Endothelial cell of umbilical vein (primary cell): ENCODE results near the gene SCAPER. TPM values are rescaled to one million over a fixed set of nuclear protein-coding genes. Genes with fewer than 3 reads are reported as not detected.
"Not testable (repeated sequence)": the region's sequence is repeated elsewhere in the genome, so short reads cannot be mapped to it uniquely, and the experiment has no call there.

Source experiments
- BruUV-seq: library from RNA; stranded (reverse); fragments of 400-500 nt; replicated peaks from 2 replicates; lab custom pipeline; 2021; lab: Mats Ljungman, UMichigan
- CTCF ChIA-PET: fragments of 300-600, 350-600 bp; sonication (Branson Sonifier 250); formaldehyde crosslinking; loops from one replicate; lab custom pipeline; 2021; ENCODE audit warnings: antibody characterized with exemption, inconsistent platforms; lab: Charles Lee
- POLR2A ChIA-PET: fragments of 300-600, 350-600 bp; sonication (Branson Sonifier 250); formaldehyde crosslinking; loops from one replicate; lab custom pipeline; 2021; ENCODE audit warnings: antibody characterized with exemption, inconsistent platforms; lab: Charles Lee
- DNase-seq: peaks from one replicate; pipeline ENCODE4 v3.0.0-alpha.2; 2011; ENCODE audit warnings: low read depth, low spot score
- FAIRE-seq: peaks from 2 replicates; lab custom pipeline; 2011; peaks lifted over from hg19 to GRCh38; lab: Jason Lieb, UNC
- H2AFZ ChIP-seq: 2 replicates; pipeline ENCODE4 v1.6.0; 2012; ENCODE audit warnings: low read depth, low read length, control low read depth, inconsistent platforms
- H3K27ac ChIP-seq: 2 replicates; pipeline ENCODE4 v1.5.1; 2011; ENCODE audit warnings: low read depth, mild to moderate bottlenecking, control low read depth, low read length, moderate library complexity; ENCODE audit not compliant: insufficient read depth
- H3K27me3 ChIP-seq, 2 experiments: 2 replicates each; pipeline versions ENCODE4 v1.6.0 to v1.6.1; 2011; ENCODE audit warnings: low read length in 2 of 2, mixed read lengths in 1 of 2; ENCODE audit not compliant: control insufficient read depth in 2 of 2, insufficient read depth in 2 of 2
- H3K36me3 ChIP-seq, 2 experiments: 2 replicates in 1 of 2; 3 replicates in 1 of 2; pipeline ENCODE4 v1.5.1; 2011; ENCODE audit warnings: low read length in 2 of 2, mild to moderate bottlenecking in 1 of 2, moderate library complexity in 1 of 2; ENCODE audit not compliant: control insufficient read depth in 2 of 2, insufficient read depth in 2 of 2; ENCODE audit errors: extremely low read depth in 1 of 2
- H3K4me1 ChIP-seq: 3 replicates; pipeline ENCODE4 v1.5.1; 2011; ENCODE audit warnings: mild to moderate bottlenecking, low read length; ENCODE audit not compliant: control insufficient read depth, insufficient read depth; ENCODE audit errors: extremely low read depth
- H3K4me2 ChIP-seq: 2 replicates; pipeline ENCODE4 v1.6.1; 2011; ENCODE audit warnings: low read length, control low read depth, mixed read lengths; ENCODE audit not compliant: insufficient read depth
- H3K4me3 ChIP-seq, 3 experiments: fragments of 200-600 bp in 1 of 3; sonication (generic), shearing (Covaris generic) in 1 of 3; replicated peaks in 1 of 3; 2 replicates each; pipeline ENCODE4 v1.5.1; 2011 to 2016; ENCODE audit warnings: control low read depth in 3 of 3, low read length in 3 of 3, mild to moderate bottlenecking in 2 of 3, inconsistent platforms in 1 of 3, low read depth in 1 of 3, moderate library complexity in 1 of 3; ENCODE audit not compliant: insufficient read depth in 1 of 3
- H3K79me2 ChIP-seq: 2 replicates; pipeline ENCODE4 v1.6.0; 2012; ENCODE audit warnings: low read length, inconsistent platforms; ENCODE audit not compliant: control insufficient read depth, insufficient read depth
- H3K9ac ChIP-seq: replicated peaks from 2 replicates; pipeline ENCODE3; 2011; ENCODE audit warnings: low read length, control low read depth; ENCODE audit not compliant: insufficient read depth; ENCODE audit errors: extremely low read depth
- H3K9me1 ChIP-seq: replicated peaks from 3 replicates; pipeline ENCODE4 v1.6.0; 2011; ENCODE audit warnings: mild to moderate bottlenecking, low read length; ENCODE audit not compliant: control insufficient read depth, insufficient read depth; ENCODE audit errors: extremely low read depth
- H3K9me3 ChIP-seq: replicated peaks from 2 replicates; pipeline ENCODE4 v1.5.1; 2012; ENCODE audit warnings: low read length, inconsistent platforms; ENCODE audit not compliant: control insufficient read depth, insufficient read depth
- H4K20me1 ChIP-seq: replicated peaks from 2 replicates; pipeline ENCODE3; 2011; ENCODE audit warnings: mild to moderate bottlenecking, low read length; ENCODE audit not compliant: control insufficient read depth, insufficient read depth; ENCODE audit errors: extremely low read depth
- EZH2 ChIP-seq: IDR thresholded peaks from 2 replicates; pipeline ENCODE4 v1.6.1; 2012; ENCODE audit warnings: borderline replicate concordance, low read depth, mild to moderate bottlenecking, moderate library complexity, low read length, inconsistent platforms; ENCODE audit not compliant: severe bottlenecking
- FOS ChIP-seq: IDR thresholded peaks from 2 replicates; pipeline ENCODE4 v1.6.1; 2011; ENCODE audit warnings: mild to moderate bottlenecking, low read length, moderate library complexity, borderline replicate concordance; ENCODE audit not compliant: insufficient read depth
- GATA2 ChIP-seq: IDR thresholded peaks from 2 replicates; pipeline ENCODE4 v1.7.0; 2011; ENCODE audit warnings: low read depth, mild to moderate bottlenecking, moderate library complexity, mixed read lengths, low read length; ENCODE audit not compliant: insufficient read length, insufficient read depth
- JUN ChIP-seq: IDR thresholded peaks from 2 replicates; pipeline ENCODE4 v1.6.1; 2011; ENCODE audit warnings: borderline replicate concordance, low read depth; ENCODE audit not compliant: insufficient read length, insufficient read depth
- MYC ChIP-seq: IDR thresholded peaks from one replicate; pipeline ENCODE4 v1.6.1; 2011; ENCODE audit warnings: mild to moderate bottlenecking, low read depth, low read length
- POLR2A ChIP-seq: IDR thresholded peaks from 2 replicates; pipeline ENCODE4 v1.6.1; 2012; ENCODE audit warnings: low read depth, mild to moderate bottlenecking, control low read depth, low read length
- POLR2AphosphoS5 ChIP-seq: IDR thresholded peaks from 2 replicates; pipeline ENCODE4 v1.6.1; 2012; ENCODE audit warnings: low read depth, mild to moderate bottlenecking, control low read depth, low read length, moderate library complexity; ENCODE audit not compliant: insufficient read depth
- dilution Hi-C: fragments of 300-500 bp; cut with MboI; formaldehyde crosslinking; loops from one replicate; pipeline ENCODE4 v1.15.0; 2019; ENCODE audit warnings: low sequenced_read_pairs; ENCODE audit not compliant: extremely low pct_ligation_motif_present
- intact Hi-C: fragments of 100-400 bp; cut with micrococcal nuclease; formaldehyde crosslinking; loops from one replicate; pipeline ENCODE4 v1.10.0; 2022
- polyA plus RNA-seq, 4 experiments: library from polyadenylated mRNA; depleted of rRNA in 3 of 4; stranded (reverse) in 3 of 4; unstranded in 1 of 4; fragments of >200 nt; gene quantifications; 2 replicates each; pipeline versions ENCODE4 v1.2.1 to v1.2.3, GENCODE V29; 2011 to 2012; ENCODE audit warnings: missing spikeins in 1 of 4
- total RNA-seq: library from RNA; stranded (reverse); gene quantifications from 2 replicates; pipeline ENCODE4 v1.2.3, GENCODE V29; 2021
- TF ChIP-seq, protein P1 (sequence below), 2 donors: IDR thresholded peaks; 1 replicate in 1 of 2; 2 replicates in 1 of 2; pipeline ENCODE4 v1.5.1; 2011; ENCODE audit warnings: low read length in 2 of 2, mild to moderate bottlenecking in 2 of 2, moderate library complexity in 2 of 2, control low read depth in 1 of 2, inconsistent platforms in 1 of 2, low read depth in 1 of 2; ENCODE audit not compliant: insufficient read depth in 1 of 2; ENCODE audit errors: extremely low read depth in 1 of 2
- TF ChIP-seq, protein P2 (sequence below): IDR thresholded peaks from 2 replicates; pipeline ENCODE4 v1.6.1; 2011; ENCODE audit not compliant: insufficient read depth, insufficient read length

SCAPER gene
- total and polyA plus RNA-seq, 2 donors (not counting 3 experiments of a cell fraction or from before 2014, with no cell fraction given) = 2.7 to 12.7 TPM

DNA sequence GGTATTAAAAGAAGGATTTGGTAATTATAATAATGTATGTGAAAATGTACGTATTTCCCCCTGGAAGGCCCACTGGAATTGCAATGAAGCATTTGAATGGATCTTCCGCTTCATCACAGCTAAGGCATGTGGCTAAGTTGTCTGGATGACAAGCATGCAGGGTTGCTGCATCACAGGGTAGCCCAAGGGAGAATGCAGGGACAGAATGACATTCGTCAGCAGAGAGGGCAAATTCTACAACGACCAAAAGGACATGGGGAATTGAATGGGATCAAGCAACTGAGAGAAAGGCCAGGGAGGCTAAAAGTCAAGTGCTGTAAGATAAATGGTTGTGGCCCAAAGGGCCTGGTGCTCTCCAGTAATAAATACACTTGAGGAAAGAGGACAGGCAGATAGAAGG is 473.2 kb downstream of the SCAPER start:
- H2AFZ ChIP-seq = no peak overlapping the region
- ChIA-PET CTCF (no interaction called here), POLR2A (no interaction called here)
- H3K36me3 ChIP-seq = no peaks in the 10 kb centered on the region
- H3K27me3 ChIP-seq = no peaks in the 10 kb centered on the region
- BruUV-seq = no TSS peak
- H3K9me1 ChIP-seq = no peaks in the 10 kb centered on the region
- TF ChIP-seq JUN = no peak
- TF ChIP-seq, protein P1, sequence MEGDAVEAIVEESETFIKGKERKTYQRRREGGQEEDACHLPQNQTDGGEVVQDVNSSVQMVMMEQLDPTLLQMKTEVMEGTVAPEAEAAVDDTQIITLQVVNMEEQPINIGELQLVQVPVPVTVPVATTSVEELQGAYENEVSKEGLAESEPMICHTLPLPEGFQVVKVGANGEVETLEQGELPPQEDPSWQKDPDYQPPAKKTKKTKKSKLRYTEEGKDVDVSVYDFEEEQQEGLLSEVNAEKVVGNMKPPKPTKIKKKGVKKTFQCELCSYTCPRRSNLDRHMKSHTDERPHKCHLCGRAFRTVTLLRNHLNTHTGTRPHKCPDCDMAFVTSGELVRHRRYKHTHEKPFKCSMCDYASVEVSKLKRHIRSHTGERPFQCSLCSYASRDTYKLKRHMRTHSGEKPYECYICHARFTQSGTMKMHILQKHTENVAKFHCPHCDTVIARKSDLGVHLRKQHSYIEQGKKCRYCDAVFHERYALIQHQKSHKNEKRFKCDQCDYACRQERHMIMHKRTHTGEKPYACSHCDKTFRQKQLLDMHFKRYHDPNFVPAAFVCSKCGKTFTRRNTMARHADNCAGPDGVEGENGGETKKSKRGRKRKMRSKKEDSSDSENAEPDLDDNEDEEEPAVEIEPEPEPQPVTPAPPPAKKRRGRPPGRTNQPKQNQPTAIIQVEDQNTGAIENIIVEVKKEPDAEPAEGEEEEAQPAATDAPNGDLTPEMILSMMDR (IDR thresholded peaks at IDR 0.05; ENCODE audit: extremely low read depth in 1 of 2, insufficient read depth in 1 of 2, low read depth in 1 of 2, low read length in 2 of 2) = no peak
- no peak for TF ChIP-seq MYC
- TF ChIP-seq POLR2AphosphoS5 = no peak
- no peak for TF ChIP-seq GATA2
- no peak for TF ChIP-seq POLR2A
- TF ChIP-seq, protein P2, sequence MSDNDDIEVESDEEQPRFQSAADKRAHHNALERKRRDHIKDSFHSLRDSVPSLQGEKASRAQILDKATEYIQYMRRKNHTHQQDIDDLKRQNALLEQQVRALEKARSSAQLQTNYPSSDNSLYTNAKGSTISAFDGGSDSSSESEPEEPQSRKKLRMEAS = no peak
- no peak for TF ChIP-seq EZH2
- TF ChIP-seq FOS = no peak
- no peaks in the 10 kb centered on the region for H4K20me1 ChIP-seq
- H3K4me1 ChIP-seq = no peaks in the 10 kb centered on the region
- H3K4me3 ChIP-seq = no peak overlapping the region
- no peaks in the 10 kb centered on the region for H3K79me2 ChIP-seq
- H3K27ac ChIP-seq = no peak overlapping the region
- intact Hi-C loops = no loop called here
- no peak overlapping the region for H3K9ac ChIP-seq
- dilution Hi-C loops = no loop called here
- FAIRE-seq = no peak
- H3K4me2 ChIP-seq = no peak overlapping the region
- DNase-seq = no peak
- no peaks in the 10 kb centered on the region for H3K9me3 ChIP-seq

DNA sequence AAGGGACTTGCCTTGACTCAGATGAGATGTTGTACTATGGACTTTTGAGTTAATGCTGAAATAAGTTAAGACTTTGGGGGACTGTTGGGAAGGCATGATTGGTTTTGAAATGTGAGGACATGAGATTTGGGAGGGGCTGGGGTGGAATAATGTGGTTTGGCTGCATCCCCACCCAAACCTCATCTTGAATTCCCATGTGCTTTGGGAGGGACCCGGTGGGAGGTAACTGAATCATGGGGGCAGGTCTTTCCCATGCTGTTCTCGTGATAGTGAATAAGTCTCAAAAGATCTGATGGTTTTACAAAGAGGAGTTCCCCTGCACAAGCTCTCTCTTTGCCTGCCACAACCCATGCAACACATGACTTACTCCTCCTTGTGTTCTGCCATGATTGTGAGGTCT is 474.4 kb downstream of the SCAPER start:
- BruUV-seq, H3K36me3 ChIP-seq, H3K9me3 ChIP-seq, H3K4me2 ChIP-seq, H3K79me2 ChIP-seq, FAIRE-seq, H2AFZ ChIP-seq, H3K27me3 ChIP-seq, H3K9me1 ChIP-seq, DNase-seq, H3K4me1 ChIP-seq, H3K27ac ChIP-seq, intact Hi-C loops, H3K4me3 ChIP-seq, dilution Hi-C loops, POLR2A ChIA-PET, H4K20me1 ChIP-seq, H3K9ac ChIP-seq: not testable (repeated sequence)
- CTCF ChIA-PET = interaction anchor here (0.7 kb wide), 1 partner anchor 22 kb away, joined by 3 read pairs; no protein-coding TSS in a partner anchor
